DMS53 (cell line): Measurements from ENCODE around the gene TOR3A.
A peak's percentile ranks its signal among the peaks of the same experiment; 100 is the strongest.
"Not testable (repeated sequence)": the region's sequence is repeated elsewhere in the genome, so short reads cannot be mapped to it uniquely, and the experiment has no call there.

Experiments used
- DNase-seq: peaks from one replicate; lab custom pipeline; 2025; lab: John Stamatoyannopoulos, UW

Gene TOR3A

GRCh38 chr1:179107706-179108629 is 26.1 kb downstream of the TOR3A start:
- no peak for DNase-seq

GRCh38 chr1:179108644-179109043 is 26.8 kb downstream of the TOR3A start:
- no peak for DNase-seq

- no peak for DNase-seq
Measured at GRCh38 chr1:179115181-179115580, 33.3 kb downstream of the TOR3A start.

GRCh38 chr1:179119513-179119912 is 37.6 kb downstream of the TOR3A start:
- DNase-seq: no peak

- no peak for DNase-seq
Measured at GRCh38 chr1:179120736-179121135, 38.9 kb downstream of the TOR3A start.

GRCh38 chr1:179121159-179121938 is 39.5 kb downstream of the TOR3A start:
- peak; percentile 57 for DNase-seq

- DNase-seq: no peak
Measured at GRCh38 chr1:179124873-179125272, 43.0 kb downstream of the TOR3A start.

GRCh38 chr1:179126338-179127060 is 44.6 kb downstream of the TOR3A start:
- DNase-seq: no peak

GRCh38 chr1:179127163-179127895 is 45.5 kb downstream of the TOR3A start:
- DNase-seq: no peak

- DNase-seq: peak; percentile 37
Measured at GRCh38 chr1:179128520-179128919, 46.6 kb downstream of the TOR3A start.

GRCh38 chr1:179129702-179130473 is 48.0 kb downstream of the TOR3A start:
- DNase-seq: peak; percentile 69

GRCh38 chr1:179135168-179135567 is 53.3 kb downstream of the TOR3A start:
- DNase-seq: not testable (repeated sequence)

GRCh38 chr1:179135707-179136106 is 53.8 kb downstream of the TOR3A start:
- DNase-seq: not testable (repeated sequence)

- DNase-seq: no peak
Measured at GRCh38 chr1:179137617-179138255, 55.9 kb downstream of the TOR3A start.

- not testable (repeated sequence) for DNase-seq
Measured at GRCh38 chr1:179138755-179139154, 56.9 kb downstream of the TOR3A start.

- no peak for DNase-seq
Measured at GRCh38 chr1:179141592-179142251, 59.9 kb downstream of the TOR3A start.

- no peak for DNase-seq
Measured at GRCh38 chr1:179142889-179143299, 61.0 kb downstream of the TOR3A start.

- DNase-seq: no peak
Measured at GRCh38 chr1:179143322-179143721, 61.5 kb downstream of the TOR3A start.

- no peak for DNase-seq
Measured at GRCh38 chr1:179144626-179145025, 62.8 kb downstream of the TOR3A start.

GRCh38 chr1:179145521-179145920 is 63.7 kb downstream of the TOR3A start:
- no peak for DNase-seq
